Upper lobe of left lung (tissue), 4 donors: ENCODE measurements around the gene MCCC1.

Experiments
- POLR2A ChIP-seq, 4 donors: fragments of 450-650 bp; IDR thresholded peaks; one replicate each; pipeline ENCODE4 v1.5.1; 2016 to 2017; ENCODE audit warnings: antibody characterized with exemption in 4 of 4, mild to moderate bottlenecking in 2 of 4
- TF ChIP-seq, protein P1 (sequence below), 6 experiments: fragments of 450-650 bp in 4 of 6; fragments of 200-600 bp in 2 of 6; sonication (generic) in 2 of 6; IDR thresholded peaks; one replicate each; pipeline ENCODE4 v1.5.1; 2016 to 2019; ENCODE audit warnings: antibody characterized with exemption in 6 of 6

- no peak for TF ChIP-seq POLR2A (IDR thresholded peaks at IDR 0.05)
- TF ChIP-seq, protein P1, sequence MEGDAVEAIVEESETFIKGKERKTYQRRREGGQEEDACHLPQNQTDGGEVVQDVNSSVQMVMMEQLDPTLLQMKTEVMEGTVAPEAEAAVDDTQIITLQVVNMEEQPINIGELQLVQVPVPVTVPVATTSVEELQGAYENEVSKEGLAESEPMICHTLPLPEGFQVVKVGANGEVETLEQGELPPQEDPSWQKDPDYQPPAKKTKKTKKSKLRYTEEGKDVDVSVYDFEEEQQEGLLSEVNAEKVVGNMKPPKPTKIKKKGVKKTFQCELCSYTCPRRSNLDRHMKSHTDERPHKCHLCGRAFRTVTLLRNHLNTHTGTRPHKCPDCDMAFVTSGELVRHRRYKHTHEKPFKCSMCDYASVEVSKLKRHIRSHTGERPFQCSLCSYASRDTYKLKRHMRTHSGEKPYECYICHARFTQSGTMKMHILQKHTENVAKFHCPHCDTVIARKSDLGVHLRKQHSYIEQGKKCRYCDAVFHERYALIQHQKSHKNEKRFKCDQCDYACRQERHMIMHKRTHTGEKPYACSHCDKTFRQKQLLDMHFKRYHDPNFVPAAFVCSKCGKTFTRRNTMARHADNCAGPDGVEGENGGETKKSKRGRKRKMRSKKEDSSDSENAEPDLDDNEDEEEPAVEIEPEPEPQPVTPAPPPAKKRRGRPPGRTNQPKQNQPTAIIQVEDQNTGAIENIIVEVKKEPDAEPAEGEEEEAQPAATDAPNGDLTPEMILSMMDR (IDR thresholded peaks at IDR 0.05) = no peak
These were observed 127.7 kb downstream of the MCCC1 start for GRCh38 chr3:182971637-182972036.
